ENCODE data around the gene PXMP2.

GRCh38 chr12:132708150-132708549 is 20.8 kb downstream of the PXMP2 start:
- TF ChIP-seq CTCF (IDR thresholded peaks at IDR 0.05) (no peak), POLR2AphosphoS5 (IDR thresholded peaks at IDR 0.05) (no peak)

Measured in upper lobe of left lung (tissue), 4 donors.